HAP-1 (cell line): ENCODE results near the gene FBXW8.

Experiments
- DNase-seq, 2 experiments: peaks; one replicate each; pipeline ENCODE4 v3.0.0-alpha.2; 2016 to 2020; ENCODE audit warnings: low spot score in 2 of 2
- H3K27me3 ChIP-seq: fragments of 250-450 bp; sonication (Bioruptor Pico); 2 replicates; pipeline ENCODE4 v1.5.1; 2020; ENCODE audit warnings: low read depth, mild to moderate bottlenecking, moderate library complexity
- H3K36me3 ChIP-seq: fragments of 250-450 bp; sonication (Bioruptor Pico); replicated peaks from 2 replicates; pipeline ENCODE4 v1.5.1; 2020; ENCODE audit warnings: mild to moderate bottlenecking
- H3K4me1 ChIP-seq: fragments of 250-450 bp; sonication (Bioruptor Pico); 2 replicates; pipeline ENCODE4 v1.5.1; 2020; ENCODE audit warnings: mild to moderate bottlenecking
- H3K4me3 ChIP-seq: fragments of 250-450 bp; sonication (Bioruptor Pico); 2 replicates; pipeline ENCODE4 v1.5.1; 2020; ENCODE audit warnings: mild to moderate bottlenecking, moderate library complexity
- H3K9me3 ChIP-seq: fragments of 250-450 bp; sonication (Bioruptor Pico); 2 replicates; pipeline ENCODE4 v1.5.1; 2020; ENCODE audit warnings: mild to moderate bottlenecking, moderate library complexity
- in situ Hi-C: fragments of 300-500 bp; cut with MboI; formaldehyde crosslinking; loops from 3 replicates; pipeline ENCODE4 v1.14.3; 2020; ENCODE audit warnings: low sequenced_read_pairs, inconsistent platforms, mixed read lengths

Gene FBXW8

GRCh38 chr12:117059156-117059555 is 148.4 kb downstream of the FBXW8 start:
- in situ Hi-C loops = no loop called here
- Histone ChIP-seq H3K36me3 (no peaks in the 10 kb centered on the region), H3K27me3 (no peaks in the 10 kb centered on the region), H3K9me3 (no peaks in the 10 kb centered on the region), H3K4me1 (no peaks in the 10 kb centered on the region), H3K4me3 (no peak overlapping the region)
- DNase-seq = no peak

DNA sequence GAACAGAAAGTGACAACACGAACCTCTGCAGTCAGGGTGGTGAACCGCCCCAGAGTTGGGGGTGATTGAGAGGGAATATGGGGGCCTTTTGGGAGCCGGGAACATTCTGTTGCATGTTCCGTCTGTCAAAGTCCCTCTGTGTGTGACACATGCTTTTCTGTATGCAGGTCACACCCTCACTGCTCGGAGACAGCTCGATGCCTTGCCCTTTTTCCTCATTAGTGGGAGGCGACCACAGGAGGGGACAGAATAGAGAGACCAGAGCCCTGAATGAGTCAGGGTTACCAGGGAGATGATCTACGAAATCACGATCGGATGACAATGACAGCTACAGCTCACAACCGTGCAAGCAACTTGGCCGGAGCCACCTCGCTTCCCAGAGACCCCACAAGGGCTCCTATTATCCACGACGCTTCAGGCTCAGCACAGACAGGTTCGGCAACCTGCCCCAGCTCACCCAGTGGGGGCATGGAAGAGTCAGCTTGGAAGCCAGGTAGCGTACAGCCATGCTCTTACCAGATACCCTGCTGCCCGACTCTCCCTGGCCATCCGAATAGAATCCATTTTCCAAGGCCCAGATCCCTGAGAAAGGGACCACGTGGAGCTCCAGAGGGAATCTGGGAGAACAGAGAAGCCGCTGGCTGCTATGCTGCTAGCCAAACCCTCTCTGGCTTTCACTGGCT is 149.6 kb downstream of the FBXW8 start:
- no peaks in the 10 kb centered on the region for H3K4me1 ChIP-seq
- no peak for DNase-seq
- in situ Hi-C loops = no loop called here
- H3K9me3 ChIP-seq = no peaks in the 10 kb centered on the region
- H3K36me3 ChIP-seq = no peaks in the 10 kb centered on the region
- no peaks in the 10 kb centered on the region for H3K27me3 ChIP-seq
- no peak overlapping the region for H3K4me3 ChIP-seq

DNA sequence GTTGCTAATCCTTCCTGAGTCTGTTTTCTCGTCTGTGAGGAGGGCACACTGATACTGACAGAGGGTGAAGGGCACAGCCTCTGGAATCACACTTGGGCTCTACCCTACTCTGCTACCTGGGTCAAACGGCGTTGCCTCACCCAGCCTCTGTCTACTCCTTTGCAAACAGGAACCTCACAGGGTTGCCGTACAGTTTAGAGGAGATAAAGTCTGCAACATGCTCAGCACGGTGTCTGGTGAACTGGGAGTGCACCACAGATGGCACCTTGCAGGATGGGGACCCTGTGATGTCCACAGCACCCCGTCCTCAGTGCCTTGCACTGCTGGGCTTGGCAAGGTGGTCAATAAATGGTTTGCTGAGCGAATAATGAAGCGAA is 150.2 kb downstream of the FBXW8 start:
- H3K4me1 ChIP-seq = no peaks in the 10 kb centered on the region
- no peak for DNase-seq
- in situ Hi-C loops = no loop called here
- no peak overlapping the region for H3K4me3 ChIP-seq
- no peaks in the 10 kb centered on the region for H3K9me3 ChIP-seq
- H3K27me3 ChIP-seq = no peaks in the 10 kb centered on the region
- H3K36me3 ChIP-seq = no peaks in the 10 kb centered on the region

DNA sequence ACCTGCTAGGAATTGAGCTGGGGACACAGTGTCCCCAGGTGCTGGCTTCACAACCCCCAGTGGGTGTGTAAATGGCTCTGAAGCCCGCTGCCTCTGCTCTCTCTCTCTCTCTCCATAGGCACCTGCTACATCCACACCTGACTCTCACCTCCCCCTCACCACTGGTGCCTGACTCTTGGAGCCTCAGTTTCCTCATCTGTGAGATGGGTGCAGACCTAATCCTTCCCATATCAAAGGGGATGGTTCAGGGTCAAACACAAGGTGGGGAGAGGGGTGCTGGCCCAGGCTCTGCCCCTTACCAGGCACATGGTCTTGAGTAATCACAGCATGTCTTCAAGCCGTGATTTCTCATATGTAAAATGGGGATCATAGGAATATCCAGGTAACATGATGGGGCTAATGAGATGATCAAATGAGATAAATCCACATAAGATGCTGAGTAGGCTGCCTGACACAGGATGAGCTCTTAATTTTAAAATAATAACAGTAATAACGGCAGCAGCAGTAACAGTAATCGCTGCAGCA is 150.9 kb downstream of the FBXW8 start:
- Histone ChIP-seq H3K27me3 (no peaks in the 10 kb centered on the region), H3K4me3 (no peak overlapping the region), H3K36me3 (no peaks in the 10 kb centered on the region), H3K4me1 (no peaks in the 10 kb centered on the region), H3K9me3 (no peaks in the 10 kb centered on the region)
- in situ Hi-C loops = no loop called here
- DNase-seq = no peak

DNA sequence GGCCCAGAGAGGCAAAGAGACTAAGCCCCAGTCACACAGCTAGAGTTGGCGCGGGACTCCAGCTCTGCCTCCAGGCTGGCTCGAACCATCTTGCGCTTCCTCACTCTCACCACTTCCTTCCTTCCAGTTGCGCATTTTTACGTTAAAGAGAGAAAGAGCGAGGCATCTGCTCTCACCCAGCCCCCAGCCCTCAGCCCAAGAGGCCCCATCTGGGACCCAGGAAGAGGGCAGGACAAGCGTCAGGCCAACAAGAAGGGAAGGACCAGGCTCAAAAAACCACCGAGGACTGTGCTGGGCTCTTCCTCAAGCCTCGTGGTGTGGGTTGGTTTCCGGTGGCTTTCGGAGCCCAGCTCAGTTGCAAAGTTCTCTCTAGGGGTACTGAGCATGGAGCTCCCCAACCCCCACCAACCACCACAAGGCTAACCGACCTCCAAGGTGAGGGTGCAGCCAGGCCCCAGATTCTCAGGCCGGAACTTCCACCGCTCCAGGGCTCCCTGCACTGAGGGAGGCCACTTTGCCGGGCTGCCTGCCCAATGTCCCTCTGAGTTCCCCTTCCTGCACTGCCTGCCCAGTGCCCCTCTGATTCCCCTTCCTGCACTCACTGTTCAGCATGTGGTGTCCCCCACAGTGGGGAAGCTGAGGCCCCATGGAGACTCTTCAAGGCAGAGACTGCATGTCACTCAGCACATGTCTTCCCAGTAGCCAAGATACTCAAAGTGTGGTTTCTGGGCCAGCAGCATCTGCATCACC is 152.6 kb downstream of the FBXW8 start:
- no peaks in the 10 kb centered on the region for H3K4me1 ChIP-seq
- in situ Hi-C loops = no loop called here
- no peak overlapping the region for H3K4me3 ChIP-seq
- H3K27me3 ChIP-seq = no peaks in the 10 kb centered on the region
- no peaks in the 10 kb centered on the region for H3K9me3 ChIP-seq
- DNase-seq = no peak
- no peaks in the 10 kb centered on the region for H3K36me3 ChIP-seq

DNA sequence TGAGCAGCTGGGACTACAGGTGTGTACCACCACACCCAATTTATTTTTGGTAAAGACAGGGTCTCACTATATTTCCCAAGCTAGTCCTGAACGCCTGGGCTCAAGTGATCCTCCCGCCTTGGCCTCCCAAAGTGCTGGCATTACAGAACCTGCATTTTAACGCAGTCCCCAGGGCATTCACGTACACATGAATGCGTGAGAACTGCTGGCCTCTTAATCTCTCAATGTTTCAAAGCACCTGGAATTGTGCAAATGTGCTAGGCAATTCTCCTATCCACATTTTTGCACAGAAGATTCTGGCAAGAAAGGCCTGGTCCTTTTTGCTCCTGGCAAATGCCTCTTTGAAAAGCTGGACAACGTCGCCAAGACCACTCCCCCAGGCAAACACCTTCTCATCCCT is 153.3 kb downstream of the FBXW8 start:
- in situ Hi-C loops = no loop called here
- Histone ChIP-seq H3K36me3 (no peaks in the 10 kb centered on the region), H3K9me3 (no peaks in the 10 kb centered on the region), H3K4me3 (no peak overlapping the region), H3K27me3 (no peaks in the 10 kb centered on the region), H3K4me1 (no peaks in the 10 kb centered on the region)
- DNase-seq = no peak

- DNase-seq = no peak
- no peaks in the 10 kb centered on the region for H3K27me3 ChIP-seq
- no peaks in the 10 kb centered on the region for H3K36me3 ChIP-seq
- in situ Hi-C loops = no loop called here
- H3K4me1 ChIP-seq = no peaks in the 10 kb centered on the region
- H3K9me3 ChIP-seq = no peaks in the 10 kb centered on the region
- H3K4me3 ChIP-seq = no peak overlapping the region
Observed at GRCh38 chr12:117064596-117064995, 153.8 kb downstream of the FBXW8 start.

DNA sequence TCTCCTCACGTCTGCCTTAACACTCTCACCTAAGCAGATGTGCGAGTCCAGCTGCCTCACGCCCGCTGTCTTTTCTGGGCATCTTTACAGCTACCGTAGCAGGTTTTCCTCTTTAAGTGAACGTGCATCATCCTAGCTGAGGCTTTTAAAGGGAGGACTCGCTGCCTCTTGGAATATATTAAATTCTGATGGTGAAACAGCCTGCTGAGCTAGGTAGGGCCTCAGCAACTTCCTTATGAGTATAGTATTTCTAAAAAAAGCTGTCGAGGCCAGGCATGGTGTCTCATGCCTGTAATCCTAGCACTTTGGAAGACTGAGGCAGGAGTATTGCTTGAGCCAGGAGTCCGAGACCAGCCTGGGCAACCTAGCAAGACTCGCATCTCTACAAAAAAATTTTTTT is 156.3 kb downstream of the FBXW8 start:
- Histone ChIP-seq H3K27me3 (no peaks in the 10 kb centered on the region), H3K4me1 (no peaks in the 10 kb centered on the region), H3K36me3 (no peaks in the 10 kb centered on the region), H3K9me3 (no peaks in the 10 kb centered on the region), H3K4me3 (no peak overlapping the region)
- in situ Hi-C loops = no loop called here
- no peak for DNase-seq

- H3K4me3 ChIP-seq = no peak overlapping the region
- in situ Hi-C loops = no loop called here
- H3K36me3 ChIP-seq = no peaks in the 10 kb centered on the region
- H3K27me3 ChIP-seq = no peaks in the 10 kb centered on the region
- H3K4me1 ChIP-seq = no peaks in the 10 kb centered on the region
- H3K9me3 ChIP-seq = no peaks in the 10 kb centered on the region
- no peak for DNase-seq
Observed at GRCh38 chr12:117067638-117068037, 156.9 kb downstream of the FBXW8 start.

- H3K4me1 ChIP-seq = no peaks in the 10 kb centered on the region
- no peaks in the 10 kb centered on the region for H3K36me3 ChIP-seq
- in situ Hi-C loops = no loop called here
Observed at GRCh38 chr12:117068492-117068891, 157.7 kb downstream of the FBXW8 start.

DNA sequence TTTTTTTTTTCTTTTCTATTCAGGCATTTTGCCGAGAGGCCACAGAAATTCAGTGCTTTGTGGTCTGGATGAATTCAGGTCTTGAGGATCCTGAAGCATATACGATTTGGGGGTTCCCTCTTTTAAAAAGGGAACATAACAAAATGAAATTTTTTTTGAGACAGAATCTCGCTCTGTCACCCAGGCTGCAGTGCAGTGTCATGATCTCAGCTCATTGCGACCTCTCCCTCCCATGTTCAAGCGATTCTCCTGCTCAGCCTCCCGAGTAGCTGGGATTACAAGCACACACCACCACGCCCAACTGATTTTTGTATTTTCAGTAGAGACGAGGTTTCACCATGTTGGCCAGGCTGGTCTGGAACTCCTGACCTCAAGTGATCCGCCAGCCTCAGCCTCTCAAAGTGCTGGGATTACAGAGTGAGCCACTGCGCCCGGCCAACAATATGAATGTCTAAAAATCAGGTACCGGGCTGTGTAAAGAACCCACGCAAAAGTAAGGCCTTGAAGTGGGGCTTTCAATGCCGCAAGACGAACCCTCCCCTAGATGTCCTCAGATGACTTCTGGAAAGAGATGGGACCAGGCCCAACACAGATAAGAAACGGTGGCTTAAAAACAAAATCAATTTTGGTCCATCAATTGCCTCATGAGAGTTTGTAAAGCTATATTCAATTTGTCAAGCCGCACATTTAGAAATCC is 158.5 kb downstream of the FBXW8 start:
- H3K36me3 ChIP-seq = no peaks in the 10 kb centered on the region
- no peaks in the 10 kb centered on the region for H3K4me1 ChIP-seq
- H3K9me3 ChIP-seq = no peaks in the 10 kb centered on the region
- in situ Hi-C loops = no loop called here
- no peak overlapping the region for H3K4me3 ChIP-seq
- DNase-seq = no peak
- H3K27me3 ChIP-seq = no peaks in the 10 kb centered on the region

More at GRCh38 chr12:117068492-117068891, 157.7 kb downstream of the FBXW8 start:
- H3K9me3 ChIP-seq = no peaks in the 10 kb centered on the region
- DNase-seq = no peak
- no peak overlapping the region for H3K4me3 ChIP-seq
- no peaks in the 10 kb centered on the region for H3K27me3 ChIP-seq

GRCh38 chr12:117069926-117070900 is 159.5 kb downstream of the FBXW8 start:
- Histone ChIP-seq H3K27me3 (no peaks in the 10 kb centered on the region), H3K9me3 (no peaks in the 10 kb centered on the region), H3K36me3 (no peaks in the 10 kb centered on the region), H3K4me1 (no peaks in the 10 kb centered on the region), H3K4me3 (no peak overlapping the region)
- no peak for DNase-seq
- in situ Hi-C loops = no loop called here

- Histone ChIP-seq H3K4me3 (no peak overlapping the region), H3K36me3 (no peaks in the 10 kb centered on the region), H3K9me3 (no peaks in the 10 kb centered on the region), H3K27me3 (no peaks in the 10 kb centered on the region), H3K4me1 (no peaks in the 10 kb centered on the region)
- no peak for DNase-seq
- in situ Hi-C loops = no loop called here
Observed at GRCh38 chr12:117071009-117071408, 160.3 kb downstream of the FBXW8 start.
